A549 treated with CORT108297 at 1 μM for 4 hours (cell line): ENCODE data around the gene RBMX2. TPM values are rescaled to one million over a fixed set of nuclear protein-coding genes. Genes with fewer than 3 reads are reported as not detected.

ENCODE experiments used
- total RNA-seq: library from RNA; stranded (reverse); fragments of 200-300 nt; extraction: Qiagen RNA extraction; gene quantifications from 5 replicates; pipeline ENCODE4 v1.2.3, GENCODE V29; 2022

RBMX2 gene, protein sequence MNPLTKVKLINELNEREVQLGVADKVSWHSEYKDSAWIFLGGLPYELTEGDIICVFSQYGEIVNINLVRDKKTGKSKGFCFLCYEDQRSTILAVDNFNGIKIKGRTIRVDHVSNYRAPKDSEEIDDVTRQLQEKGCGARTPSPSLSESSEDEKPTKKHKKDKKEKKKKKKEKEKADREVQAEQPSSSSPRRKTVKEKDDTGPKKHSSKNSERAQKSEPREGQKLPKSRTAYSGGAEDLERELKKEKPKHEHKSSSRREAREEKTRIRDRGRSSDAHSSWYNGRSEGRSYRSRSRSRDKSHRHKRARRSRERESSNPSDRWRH
- 26.5 to 33.8 TPM (median 27.9 TPM) in 5 replicates for total RNA-seq

DNA sequence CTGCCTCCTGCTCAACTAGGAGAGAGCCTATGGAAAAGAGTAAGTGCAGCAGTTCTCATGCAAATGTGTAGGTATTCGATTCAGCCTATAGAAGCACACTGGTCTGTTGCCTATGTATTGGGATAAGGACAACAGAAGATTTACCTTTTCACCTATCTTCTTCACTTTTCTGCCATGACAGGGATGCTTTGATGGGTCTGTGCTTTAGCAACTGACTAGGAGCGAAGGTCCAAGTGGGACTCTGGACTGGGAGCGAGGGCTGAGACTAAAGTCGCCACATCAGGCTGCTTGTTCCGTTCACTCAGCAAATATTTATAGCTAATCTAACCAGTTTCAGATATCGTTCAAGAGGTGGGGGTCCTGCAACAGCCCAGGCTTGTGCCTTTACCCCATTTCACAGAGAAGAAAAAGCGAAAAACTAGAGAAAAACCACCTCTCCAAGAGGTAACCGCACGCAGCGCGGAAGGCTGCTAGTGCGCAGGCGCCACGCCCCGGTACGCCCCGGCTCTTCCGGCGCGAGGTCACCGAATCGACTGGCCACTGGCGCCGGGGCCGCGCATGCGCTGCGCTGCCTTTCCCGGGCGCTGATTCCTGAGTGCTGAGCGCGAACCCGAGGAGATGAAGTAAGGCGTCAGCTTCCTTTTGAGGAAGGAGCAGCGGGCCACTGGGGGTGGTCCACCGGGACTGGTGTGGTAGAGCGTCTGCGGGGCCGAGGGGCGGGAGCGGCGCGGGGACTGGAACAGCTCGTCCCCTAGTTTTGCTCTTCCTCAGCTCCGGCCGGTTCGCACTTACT lies at the start of gene RBMX2:
Gene RBMX2 (plus strand): TSS at position 573 of the 793 bp plus-strand sequence. CDS start 46 bp downstream, at position 619.

DNA sequence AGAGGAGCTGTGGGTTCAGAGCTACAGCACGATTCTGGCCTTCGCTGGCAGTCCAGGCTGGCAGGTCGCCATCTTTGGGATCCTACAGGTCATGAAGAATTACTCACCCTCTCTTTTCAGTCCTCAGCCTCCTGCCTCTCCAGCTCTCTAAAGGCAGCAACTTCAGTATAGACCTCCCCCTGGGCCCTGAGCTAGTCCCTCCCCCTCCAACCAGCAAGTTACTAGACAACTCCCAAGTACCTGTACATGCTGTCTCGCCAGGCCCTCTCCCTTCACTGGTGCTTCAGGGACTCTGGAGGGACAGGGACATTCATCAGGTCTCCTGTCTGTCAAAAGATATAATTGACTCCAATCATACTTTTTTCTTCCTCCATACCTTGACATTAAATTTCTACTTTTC lies 16.3 kb upstream of the RBMX2 start, which contains the start of gene GPR119:
Gene GPR119 (minus strand): TSS at position 155 of the 400 bp plus-strand sequence. CDS start 227 bp downstream, outside the sequence.

Other genes starting within 250 kb of the RBMX2 start
- gene AIFM1, start 236.1 kb upstream of the RBMX2 start, total RNA-seq = 67.7 to 73.8 TPM (median 73.0 TPM) in 5 replicates
- 0.10 to 0.31 TPM (median 0.20 TPM) in 5 replicates for gene RAB33A, start 230.0 kb upstream of the RBMX2 start, total RNA-seq
- 2.2 to 3.2 TPM (median 2.6 TPM) in 5 replicates for gene ZNF280C, start 133.1 kb upstream of the RBMX2 start, total RNA-seq
- gene SLC25A14, start 62.1 kb upstream of the RBMX2 start, total RNA-seq = 15.9 to 19.6 TPM (median 17.6 TPM) in 5 replicates
- gene GPR119, start 16.3 kb upstream of the RBMX2 start, total RNA-seq = not detected in 5 replicates